HEK293 (cell line): ENCODE results near the gene ZNF93.

Experiments used
- ZNF266 ChIP-seq: fragments of 450-650 bp; formaldehyde crosslinking; IDR thresholded peaks from 2 replicates; pipeline ENCODE4 v1.5.1; 2016; ENCODE audit warnings: missing biosample characterization, missing genetic modification characterization, low read depth
- ZNF501 ChIP-seq: fragments of 450-650 bp; formaldehyde crosslinking; IDR thresholded peaks from 2 replicates; pipeline ENCODE4 v1.5.1; 2016; ENCODE audit warnings: missing biosample characterization, missing genetic modification characterization
- ZNF514 ChIP-seq: fragments of 450-650 bp; formaldehyde crosslinking; IDR thresholded peaks from 2 replicates; pipeline ENCODE4 v1.5.1; 2016; ENCODE audit warnings: missing biosample characterization, missing genetic modification characterization
- ZNF785 ChIP-seq: fragments of 450-650 bp; formaldehyde crosslinking; IDR thresholded peaks from 2 replicates; pipeline ENCODE4 v1.5.1; 2016; ENCODE audit warnings: missing biosample characterization, missing genetic modification characterization
- TF ChIP-seq, protein P1 (sequence below): fragments of 450-650 bp; formaldehyde crosslinking; IDR thresholded peaks from 2 replicates; pipeline ENCODE4 v1.5.1; 2016; ENCODE audit warnings: missing biosample characterization, missing genetic modification characterization
- TF ChIP-seq, protein P2 (sequence below): fragments of 450-650 bp; formaldehyde crosslinking; IDR thresholded peaks from 2 replicates; pipeline ENCODE4 v1.5.1; 2016; ENCODE audit warnings: missing biosample characterization, missing genetic modification characterization, low read depth
- TF ChIP-seq, protein P3 (sequence below): fragments of 450-650 bp; formaldehyde crosslinking; IDR thresholded peaks from 2 replicates; pipeline ENCODE4 v1.5.1; 2016; ENCODE audit warnings: missing biosample characterization, missing genetic modification characterization
- TF ChIP-seq, protein P4 (sequence below): fragments of 450-650 bp; formaldehyde crosslinking; IDR thresholded peaks from 2 replicates; pipeline ENCODE4 v1.5.1; 2016; ENCODE audit warnings: missing biosample characterization, missing genetic modification characterization
- TF ChIP-seq, protein P5 (sequence below): fragments of 450-650 bp; formaldehyde crosslinking; conservative IDR thresholded peaks from 2 replicates; pipeline ENCODE4 v1.5.1; 2016; ENCODE audit warnings: low read depth, missing biosample characterization, missing genetic modification characterization

DNA sequence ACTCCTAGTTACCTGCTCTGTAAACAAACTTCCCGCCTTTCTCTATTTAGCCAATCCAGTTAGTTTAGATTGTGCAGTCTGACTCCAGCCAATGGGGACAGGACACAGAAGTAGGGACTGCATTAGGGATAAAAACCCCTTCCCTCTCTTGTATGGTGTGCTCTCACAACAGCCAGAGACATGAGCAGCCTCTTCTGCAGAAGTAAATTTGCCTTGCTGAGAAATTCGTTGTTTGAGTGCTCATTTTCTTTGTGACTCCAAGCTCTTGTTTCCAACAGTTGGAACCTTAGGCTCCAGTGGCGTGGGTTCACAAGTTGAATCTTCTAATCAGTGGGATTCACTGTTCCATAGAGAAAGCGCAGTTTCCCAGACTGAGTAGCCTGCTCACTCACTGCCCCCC lies 66.1 kb downstream of the ZNF93 start:
- TF ChIP-seq, protein P1, sequence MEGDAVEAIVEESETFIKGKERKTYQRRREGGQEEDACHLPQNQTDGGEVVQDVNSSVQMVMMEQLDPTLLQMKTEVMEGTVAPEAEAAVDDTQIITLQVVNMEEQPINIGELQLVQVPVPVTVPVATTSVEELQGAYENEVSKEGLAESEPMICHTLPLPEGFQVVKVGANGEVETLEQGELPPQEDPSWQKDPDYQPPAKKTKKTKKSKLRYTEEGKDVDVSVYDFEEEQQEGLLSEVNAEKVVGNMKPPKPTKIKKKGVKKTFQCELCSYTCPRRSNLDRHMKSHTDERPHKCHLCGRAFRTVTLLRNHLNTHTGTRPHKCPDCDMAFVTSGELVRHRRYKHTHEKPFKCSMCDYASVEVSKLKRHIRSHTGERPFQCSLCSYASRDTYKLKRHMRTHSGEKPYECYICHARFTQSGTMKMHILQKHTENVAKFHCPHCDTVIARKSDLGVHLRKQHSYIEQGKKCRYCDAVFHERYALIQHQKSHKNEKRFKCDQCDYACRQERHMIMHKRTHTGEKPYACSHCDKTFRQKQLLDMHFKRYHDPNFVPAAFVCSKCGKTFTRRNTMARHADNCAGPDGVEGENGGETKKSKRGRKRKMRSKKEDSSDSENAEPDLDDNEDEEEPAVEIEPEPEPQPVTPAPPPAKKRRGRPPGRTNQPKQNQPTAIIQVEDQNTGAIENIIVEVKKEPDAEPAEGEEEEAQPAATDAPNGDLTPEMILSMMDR (tag by site-specific recombination), result no peak
- TF ChIP-seq, protein P2, sequence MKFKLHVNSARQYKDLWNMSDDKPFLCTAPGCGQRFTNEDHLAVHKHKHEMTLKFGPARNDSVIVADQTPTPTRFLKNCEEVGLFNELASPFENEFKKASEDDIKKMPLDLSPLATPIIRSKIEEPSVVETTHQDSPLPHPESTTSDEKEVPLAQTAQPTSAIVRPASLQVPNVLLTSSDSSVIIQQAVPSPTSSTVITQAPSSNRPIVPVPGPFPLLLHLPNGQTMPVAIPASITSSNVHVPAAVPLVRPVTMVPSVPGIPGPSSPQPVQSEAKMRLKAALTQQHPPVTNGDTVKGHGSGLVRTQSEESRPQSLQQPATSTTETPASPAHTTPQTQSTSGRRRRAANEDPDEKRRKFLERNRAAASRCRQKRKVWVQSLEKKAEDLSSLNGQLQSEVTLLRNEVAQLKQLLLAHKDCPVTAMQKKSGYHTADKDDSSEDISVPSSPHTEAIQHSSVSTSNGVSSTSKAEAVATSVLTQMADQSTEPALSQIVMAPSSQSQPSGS, result no peak
- TF ChIP-seq ZNF501 (tag by site-specific recombination) (no peak), ZNF785 (no peak), ZNF514 (tag by site-specific recombination) (no peak), ZNF266 (tag by site-specific recombination) (no peak)
- TF ChIP-seq, protein P3, sequence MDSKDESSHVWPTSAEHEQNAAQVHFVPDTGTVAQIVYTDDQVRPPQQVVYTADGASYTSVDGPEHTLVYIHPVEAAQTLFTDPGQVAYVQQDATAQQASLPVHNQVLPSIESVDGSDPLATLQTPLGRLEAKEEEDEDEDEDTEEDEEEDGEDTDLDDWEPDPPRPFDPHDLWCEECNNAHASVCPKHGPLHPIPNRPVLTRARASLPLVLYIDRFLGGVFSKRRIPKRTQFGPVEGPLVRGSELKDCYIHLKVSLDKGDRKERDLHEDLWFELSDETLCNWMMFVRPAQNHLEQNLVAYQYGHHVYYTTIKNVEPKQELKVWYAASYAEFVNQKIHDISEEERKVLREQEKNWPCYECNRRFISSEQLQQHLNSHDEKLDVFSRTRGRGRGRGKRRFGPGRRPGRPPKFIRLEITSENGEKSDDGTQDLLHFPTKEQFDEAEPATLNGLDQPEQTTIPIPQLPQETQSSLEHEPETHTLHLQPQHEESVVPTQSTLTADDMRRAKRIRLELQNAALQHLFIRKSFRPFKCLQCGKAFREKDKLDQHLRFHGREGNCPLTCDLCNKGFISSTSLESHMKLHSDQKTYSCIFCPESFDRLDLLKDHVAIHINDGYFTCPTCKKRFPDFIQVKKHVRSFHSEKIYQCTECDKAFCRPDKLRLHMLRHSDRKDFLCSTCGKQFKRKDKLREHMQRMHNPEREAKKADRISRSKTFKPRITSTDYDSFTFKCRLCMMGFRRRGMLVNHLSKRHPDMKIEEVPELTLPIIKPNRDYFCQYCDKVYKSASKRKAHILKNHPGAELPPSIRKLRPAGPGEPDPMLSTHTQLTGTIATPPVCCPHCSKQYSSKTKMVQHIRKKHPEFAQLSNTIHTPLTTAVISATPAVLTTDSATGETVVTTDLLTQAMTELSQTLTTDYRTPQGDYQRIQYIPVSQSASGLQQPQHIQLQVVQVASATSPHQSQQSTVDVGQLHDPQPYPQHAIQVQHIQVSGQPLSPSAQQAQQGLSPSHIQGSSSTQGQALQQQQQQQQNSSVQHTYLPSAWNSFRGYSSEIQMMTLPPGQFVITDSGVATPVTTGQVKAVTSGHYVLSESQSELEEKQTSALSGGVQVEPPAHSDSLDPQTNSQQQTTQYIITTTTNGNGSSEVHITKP, result no peak
- TF ChIP-seq, protein P4, sequence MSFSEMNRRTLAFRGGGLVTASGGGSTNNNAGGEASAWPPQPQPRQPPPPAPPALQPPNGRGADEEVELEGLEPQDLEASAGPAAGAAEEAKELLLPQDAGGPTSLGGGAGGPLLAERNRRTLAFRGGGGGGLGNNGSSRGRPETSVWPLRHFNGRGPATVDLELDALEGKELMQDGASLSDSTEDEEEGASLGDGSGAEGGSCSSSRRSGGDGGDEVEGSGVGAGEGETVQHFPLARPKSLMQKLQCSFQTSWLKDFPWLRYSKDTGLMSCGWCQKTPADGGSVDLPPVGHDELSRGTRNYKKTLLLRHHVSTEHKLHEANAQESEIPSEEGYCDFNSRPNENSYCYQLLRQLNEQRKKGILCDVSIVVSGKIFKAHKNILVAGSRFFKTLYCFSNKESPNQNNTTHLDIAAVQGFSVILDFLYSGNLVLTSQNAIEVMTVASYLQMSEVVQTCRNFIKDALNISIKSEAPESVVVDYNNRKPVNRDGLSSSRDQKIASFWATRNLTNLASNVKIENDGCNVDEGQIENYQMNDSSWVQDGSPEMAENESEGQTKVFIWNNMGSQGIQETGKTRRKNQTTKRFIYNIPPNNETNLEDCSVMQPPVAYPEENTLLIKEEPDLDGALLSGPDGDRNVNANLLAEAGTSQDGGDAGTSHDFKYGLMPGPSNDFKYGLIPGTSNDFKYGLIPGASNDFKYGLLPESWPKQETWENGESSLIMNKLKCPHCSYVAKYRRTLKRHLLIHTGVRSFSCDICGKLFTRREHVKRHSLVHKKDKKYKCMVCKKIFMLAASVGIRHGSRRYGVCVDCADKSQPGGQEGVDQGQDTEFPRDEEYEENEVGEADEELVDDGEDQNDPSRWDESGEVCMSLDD, result no peak
- TF ChIP-seq, protein P5, sequence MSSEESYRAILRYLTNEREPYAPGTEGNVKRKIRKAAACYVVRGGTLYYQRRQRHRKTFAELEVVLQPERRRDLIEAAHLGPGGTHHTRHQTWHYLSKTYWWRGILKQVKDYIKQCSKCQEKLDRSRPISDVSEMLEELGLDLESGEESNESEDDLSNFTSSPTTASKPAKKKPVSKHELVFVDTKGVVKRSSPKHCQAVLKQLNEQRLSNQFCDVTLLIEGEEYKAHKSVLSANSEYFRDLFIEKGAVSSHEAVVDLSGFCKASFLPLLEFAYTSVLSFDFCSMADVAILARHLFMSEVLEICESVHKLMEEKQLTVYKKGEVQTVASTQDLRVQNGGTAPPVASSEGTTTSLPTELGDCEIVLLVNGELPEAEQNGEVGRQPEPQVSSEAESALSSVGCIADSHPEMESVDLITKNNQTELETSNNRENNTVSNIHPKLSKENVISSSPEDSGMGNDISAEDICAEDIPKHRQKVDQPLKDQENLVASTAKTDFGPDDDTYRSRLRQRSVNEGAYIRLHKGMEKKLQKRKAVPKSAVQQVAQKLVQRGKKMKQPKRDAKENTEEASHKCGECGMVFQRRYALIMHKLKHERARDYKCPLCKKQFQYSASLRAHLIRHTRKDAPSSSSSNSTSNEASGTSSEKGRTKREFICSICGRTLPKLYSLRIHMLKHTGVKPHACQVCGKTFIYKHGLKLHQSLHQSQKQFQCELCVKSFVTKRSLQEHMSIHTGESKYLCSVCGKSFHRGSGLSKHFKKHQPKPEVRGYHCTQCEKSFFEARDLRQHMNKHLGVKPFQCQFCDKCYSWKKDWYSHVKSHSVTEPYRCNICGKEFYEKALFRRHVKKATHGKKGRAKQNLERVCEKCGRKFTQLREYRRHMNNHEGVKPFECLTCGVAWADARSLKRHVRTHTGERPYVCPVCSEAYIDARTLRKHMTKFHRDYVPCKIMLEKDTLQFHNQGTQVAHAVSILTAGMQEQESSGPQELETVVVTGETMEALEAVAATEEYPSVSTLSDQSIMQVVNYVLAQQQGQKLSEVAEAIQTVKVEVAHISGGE (tag by site-specific recombination), result no peak
